Liver (tissue), 9 donors: ENCODE measurements around the gene MYH11. TPM values are rescaled to one million over a fixed set of nuclear protein-coding genes. Genes with fewer than 3 reads are reported as not detected.

Source experiments
- DNase-seq: peaks from one replicate; pipeline ENCODE4 v3.0.0-alpha.2; 2017; ENCODE audit warnings: low spot score
- H3K27ac ChIP-seq, 2 donors: one replicate each; pipeline ENCODE4 v1.7.0; 2013; ENCODE audit warnings: inconsistent platforms in 2 of 2, low read length in 2 of 2, control low read depth in 1 of 2, low read depth in 1 of 2, mild to moderate bottlenecking in 1 of 2
- H3K27me3 ChIP-seq, 4 donors: one replicate each; pipeline versions ENCODE4 v1.6.1 to v1.7.0; 2013; ENCODE audit warnings: low read length in 3 of 4, inconsistent platforms in 1 of 4, mild to moderate bottlenecking in 1 of 4, moderate library complexity in 1 of 4; ENCODE audit not compliant: control insufficient read depth in 4 of 4, insufficient read depth in 4 of 4
- H3K36me3 ChIP-seq, 4 donors: one replicate each; pipeline versions ENCODE4 v1.6.1 to v1.7.0; 2013; ENCODE audit warnings: low read length in 3 of 4, mild to moderate bottlenecking in 3 of 4, low read depth in 1 of 4, moderate library complexity in 1 of 4; ENCODE audit not compliant: control insufficient read depth in 4 of 4, insufficient read depth in 3 of 4
- H3K4me1 ChIP-seq, 4 donors: one replicate each; pipeline versions ENCODE4 v1.6.1 to v1.7.0; 2013; ENCODE audit warnings: low read length in 3 of 4, mild to moderate bottlenecking in 3 of 4, moderate library complexity in 1 of 4; ENCODE audit not compliant: control insufficient read depth in 4 of 4, insufficient read depth in 4 of 4
- H3K4me3 ChIP-seq, 3 donors: one replicate each; pipeline versions ENCODE4 v1.6.1 to v1.7.0; 2013; ENCODE audit warnings: low read length in 3 of 3, control low read depth in 1 of 3, low read depth in 1 of 3, mild to moderate bottlenecking in 1 of 3
- H3K9ac ChIP-seq, 2 donors: one replicate each; pipeline ENCODE4 v1.7.0; 2013; ENCODE audit warnings: low read length in 2 of 2, mild to moderate bottlenecking in 2 of 2, moderate library complexity in 2 of 2, control low read depth in 1 of 2, low read depth in 1 of 2
- H3K9me3 ChIP-seq, 4 donors: one replicate each; pipeline versions ENCODE4 v1.6.1 to v1.7.0; 2013; ENCODE audit warnings: low read length in 3 of 4; ENCODE audit not compliant: control insufficient read depth in 4 of 4
- ATF3 ChIP-seq: IDR thresholded peaks from 2 replicates; pipeline ENCODE4 v1.6.1; 2016; ENCODE audit warnings: antibody characterized with exemption
- CTCF ChIP-seq: fragments of 150-350 bp; IDR thresholded peaks from 2 replicates; pipeline ENCODE4 v1.5.1; 2017; ENCODE audit warnings: improper control_type of control experiment, low read depth, low read length; ENCODE audit not compliant: missing input control
- EGR1 ChIP-seq, 2 donors: IDR thresholded peaks; 2 replicates each; pipeline ENCODE4 v1.6.1; 2016 to 2018; ENCODE audit warnings: antibody characterized with exemption in 2 of 2, low read depth in 2 of 2
- FOXA1 ChIP-seq: IDR thresholded peaks from 2 replicates; pipeline ENCODE4 v1.6.1; 2016; ENCODE audit warnings: antibody characterized with exemption
- FOXA2 ChIP-seq: IDR thresholded peaks from 2 replicates; pipeline ENCODE4 v1.6.1; 2016; ENCODE audit warnings: antibody characterized with exemption
- GABPA ChIP-seq, 2 donors: IDR thresholded peaks in 1 of 2; conservative IDR thresholded peaks in 1 of 2; 2 replicates each; pipeline ENCODE4 v1.6.1; 2016; ENCODE audit warnings: antibody characterized with exemption in 2 of 2, mild to moderate bottlenecking in 1 of 2, moderate library complexity in 1 of 2
- HNF4A ChIP-seq, 2 donors: conservative IDR thresholded peaks; 2 replicates each; pipeline ENCODE4 v1.6.1; 2016; ENCODE audit warnings: antibody characterized with exemption in 2 of 2, mild to moderate bottlenecking in 2 of 2
- HNF4G ChIP-seq: IDR thresholded peaks from 2 replicates; pipeline ENCODE4 v1.6.1; 2016; ENCODE audit warnings: antibody characterized with exemption
- JUND ChIP-seq, 2 donors: IDR thresholded peaks; 2 replicates each; pipeline ENCODE4 v1.6.1; 2016; ENCODE audit warnings: antibody characterized with exemption in 2 of 2
- MAX ChIP-seq: IDR thresholded peaks from 2 replicates; pipeline ENCODE4 v1.6.1; 2016; ENCODE audit warnings: antibody characterized with exemption
- NR2F2 ChIP-seq: IDR thresholded peaks from 2 replicates; pipeline ENCODE4 v1.6.1; 2016; ENCODE audit warnings: antibody characterized with exemption
- RAD21 ChIP-seq, 2 donors: IDR thresholded peaks; 2 replicates each; pipeline ENCODE4 v1.6.1; 2016; ENCODE audit warnings: antibody characterized with exemption in 2 of 2, mild to moderate bottlenecking in 2 of 2
- REST ChIP-seq: IDR thresholded peaks from 2 replicates; pipeline ENCODE4 v1.6.1; 2016; ENCODE audit warnings: antibody characterized with exemption, mild to moderate bottlenecking
- RXRA ChIP-seq, 2 donors: IDR thresholded peaks; 2 replicates each; pipeline ENCODE4 v1.6.1; 2017 to 2018; ENCODE audit warnings: antibody characterized with exemption in 2 of 2, mild to moderate bottlenecking in 1 of 2
- SP1 ChIP-seq: IDR thresholded peaks from 2 replicates; pipeline ENCODE4 v1.6.1; 2018; ENCODE audit warnings: antibody characterized with exemption, mild to moderate bottlenecking
- TAF1 ChIP-seq: conservative IDR thresholded peaks from 2 replicates; pipeline ENCODE4 v1.6.1; 2016; ENCODE audit warnings: antibody characterized with exemption, mild to moderate bottlenecking
- YY1 ChIP-seq: IDR thresholded peaks from 2 replicates; pipeline ENCODE4 v1.6.1; 2016; ENCODE audit warnings: antibody characterized with exemption, mild to moderate bottlenecking
- WGBS: extraction: QIAGEN DNeasy Blood & Tissue Kit; methylation state at CpG from one replicate; pipeline ENCODE4 v1.1.7; 2013; 5-methylcytosine and 5-hydroxymethylcytosine counted together
- polyA plus RNA-seq, 2 donors: library from polyadenylated mRNA; stranded (reverse) in 1 of 2; unstranded in 1 of 2; fragments of 200-250 nt in 1 of 2; fragments of >200 nt in 1 of 2; fragmentation: Nextera tagmentation in 1 of 2; extraction: Ambion mirVana in 1 of 2; gene quantifications; one replicate each; pipeline versions ENCODE4 v1.2.1 to v1.2.3, GENCODE V29; 2013 to 2015
- total RNA-seq, 2 donors: library from RNA; depleted of rRNA; stranded (reverse); fragments of >200 nt; gene quantifications; one replicate each; pipeline ENCODE4 v1.2.3, GENCODE V29; 2014
- TF ChIP-seq, protein P1 (sequence below): IDR thresholded peaks from 2 replicates; pipeline ENCODE4 v1.6.1; 2016; ENCODE audit warnings: antibody characterized with exemption
- donor health status: healthy.
- donor health status: healthy.
- donor health status: healthy.
- donor health status: healthy.
- donor health status: healthy.

Gene MYH11
- total and polyA plus RNA-seq, 4 donors: 0.51 to 33.7 (median 4.0) TPM

DNA sequence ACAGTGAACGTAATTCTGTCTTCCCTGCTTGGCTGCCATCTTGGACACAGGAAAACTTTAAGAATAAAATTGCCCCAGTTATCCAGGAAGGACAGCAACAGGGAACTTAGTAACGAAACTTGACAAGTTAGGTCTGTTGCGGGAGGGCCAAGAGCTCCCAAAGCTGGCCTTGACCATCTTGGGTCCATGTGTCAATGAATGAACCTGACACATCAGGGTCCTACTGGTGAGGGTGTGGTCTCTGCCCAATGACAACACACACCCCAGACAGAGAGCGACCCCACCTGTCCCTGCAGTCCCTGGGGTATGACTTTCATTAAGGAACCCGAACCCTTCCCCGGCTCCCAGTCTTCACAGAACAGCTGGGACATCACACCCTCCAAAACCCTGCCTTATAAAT, 110.5 kb downstream of the MYH11 start:
- TF ChIP-seq MAX (no peak), YY1 (no peak), REST (no peak), HNF4G (no peak), SP1 (no peak), EGR1 (IDR thresholded peaks at IDR 0.05; ENCODE audit: low read depth in 2 of 2) (no peak), CTCF (no peak), ATF3 (no peak), JUND (IDR thresholded peaks at IDR 0.05) (no peak), NR2F2 (no peak), TAF1 (no peak), FOXA2 (no peak), FOXA1 (no peak), RXRA (IDR thresholded peaks at IDR 0.05) (no peak), GABPA (IDR thresholded peaks at IDR 0.05 in 1 of 2, conservative IDR thresholded peaks at IDR 0.05 in 1 of 2) (no peak), HNF4A (conservative IDR thresholded peaks at IDR 0.05) (no peak), RAD21 (IDR thresholded peaks at IDR 0.05) (no peak)
- TF ChIP-seq, protein P1, sequence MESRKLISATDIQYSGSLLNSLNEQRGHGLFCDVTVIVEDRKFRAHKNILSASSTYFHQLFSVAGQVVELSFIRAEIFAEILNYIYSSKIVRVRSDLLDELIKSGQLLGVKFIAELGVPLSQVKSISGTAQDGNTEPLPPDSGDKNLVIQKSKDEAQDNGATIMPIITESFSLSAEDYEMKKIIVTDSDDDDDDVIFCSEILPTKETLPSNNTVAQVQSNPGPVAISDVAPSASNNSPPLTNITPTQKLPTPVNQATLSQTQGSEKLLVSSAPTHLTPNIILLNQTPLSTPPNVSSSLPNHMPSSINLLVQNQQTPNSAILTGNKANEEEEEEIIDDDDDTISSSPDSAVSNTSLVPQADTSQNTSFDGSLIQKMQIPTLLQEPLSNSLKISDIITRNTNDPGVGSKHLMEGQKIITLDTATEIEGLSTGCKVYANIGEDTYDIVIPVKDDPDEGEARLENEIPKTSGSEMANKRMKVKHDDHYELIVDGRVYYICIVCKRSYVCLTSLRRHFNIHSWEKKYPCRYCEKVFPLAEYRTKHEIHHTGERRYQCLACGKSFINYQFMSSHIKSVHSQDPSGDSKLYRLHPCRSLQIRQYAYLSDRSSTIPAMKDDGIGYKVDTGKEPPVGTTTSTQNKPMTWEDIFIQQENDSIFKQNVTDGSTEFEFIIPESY: no peak
- 97% methylated on average over 6 of the region's 6 CpGs for WGBS
- no peaks in the 10 kb centered on the region for H3K36me3 ChIP-seq
- H3K27me3 ChIP-seq: no peaks in the 10 kb centered on the region
- H3K9me3 ChIP-seq: no peaks in the 10 kb centered on the region
- no peak overlapping the region for H3K9ac ChIP-seq
- no peak overlapping the region for H3K4me3 ChIP-seq
- H3K4me1 ChIP-seq: no peaks in the 10 kb centered on the region
- no peak overlapping the region for H3K27ac ChIP-seq
- no peak for DNase-seq

DNA sequence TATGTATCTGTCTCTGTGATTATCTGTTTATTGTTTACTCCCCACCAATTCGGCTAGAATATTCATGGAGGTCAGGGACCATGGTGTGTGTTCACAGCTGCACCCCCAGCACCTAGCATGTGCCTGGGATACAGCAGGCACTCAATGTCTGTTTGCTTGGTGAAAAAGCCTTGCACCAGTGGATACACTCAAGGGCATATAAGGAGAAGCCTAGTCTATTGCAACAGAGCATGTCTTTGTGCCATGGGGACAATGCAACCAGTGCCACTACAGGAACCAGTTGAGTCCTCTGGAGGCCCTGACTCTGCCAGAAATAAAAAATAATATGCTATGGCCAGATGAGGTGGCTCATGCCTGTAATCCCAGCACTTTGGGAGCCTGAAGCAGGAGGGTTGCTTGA, 113.2 kb downstream of the MYH11 start:
- 86% methylated on average over 1 of the region's 1 CpG for WGBS
- H3K36me3 ChIP-seq: no peaks in the 10 kb centered on the region
- no peak for TF ChIP-seq HNF4G
- TF ChIP-seq EGR1 (IDR thresholded peaks at IDR 0.05; ENCODE audit: low read depth in 2 of 2): no peak
- no peak for TF ChIP-seq ATF3
- no peak for TF ChIP-seq REST
- no peak for TF ChIP-seq JUND (IDR thresholded peaks at IDR 0.05)
- no peak for TF ChIP-seq HNF4A (conservative IDR thresholded peaks at IDR 0.05)

More for the DNA sequence above, 113.2 kb downstream of the MYH11 start:
- DNase-seq: no peak
- Histone ChIP-seq H3K4me1 (no peaks in the 10 kb centered on the region), H3K9me3 (peaks cover 0 to 2% (median 0%) of the 10 kb centered on the region in 4 donors), H3K27ac (no peak overlapping the region), H3K4me3 (no peak overlapping the region), H3K9ac (no peak overlapping the region), H3K27me3 (no peaks in the 10 kb centered on the region)
